Posterior vena cava (tissue), 2 donors: ENCODE measurements around the gene SPINT2. TPM values are rescaled to one million over a fixed set of nuclear protein-coding genes. Genes with fewer than 3 reads are reported as not detected.
"Not testable (repeated sequence)": the region's sequence is repeated elsewhere in the genome, so short reads cannot be mapped to it uniquely, and the experiment has no call there.

Experiments used
- DNase-seq: peaks from one replicate; pipeline ENCODE4 v3.0.0-alpha.2; 2020; ENCODE audit warnings: low spot score
- intact Hi-C, 2 donors: fragments of 100-400 bp; cut with DNase I; formaldehyde crosslinking; loops; one replicate each; pipeline versions ENCODE4 v1.14.1 to v1.14.2; 2022 to 2023
- total RNA-seq, 2 donors: library from RNA; stranded (reverse); fragmentation: NEBNext Ultra II Directional; extraction: Animal tissue kit (Norgen Biotek cat#: 25700); gene quantifications; one replicate each; pipeline ENCODE4 v1.2.1, GENCODE V29; 2021
- donor health status: DM: yes; HTN: yes; CAD: no.
- donor health status: DM: yes; HTN: yes; CAD: no.

Gene SPINT2
- total RNA-seq, 2 donors from 2014 or later, result 25.1 to 39.7 TPM

- DNase-seq, intact Hi-C loops: not testable (repeated sequence)
Measured at GRCh38 chr19:38230506-38231133, 33.8 kb upstream of the SPINT2 start.

GRCh38 chr19:38231918-38232317, 32.5 kb upstream of the SPINT2 start:
- intact Hi-C loops, result loop anchor here in 1 of 2 donors (2.0 kb wide), 1 partner anchor 103 kb away; the partner anchor contains the start of gene CATSPERG
- no peak for DNase-seq

GRCh38 chr19:38233740-38234251, 30.6 kb upstream of the SPINT2 start:
- peak; percentile 95 for DNase-seq
- intact Hi-C loops, result loop anchor here in 1 of 2 donors (2.0 kb wide), 1 partner anchor 101 kb away; the partner anchor contains the start of gene CATSPERG

GRCh38 chr19:38234615-38235014, 29.8 kb upstream of the SPINT2 start:
- intact Hi-C loops, result loop anchor here in 1 of 2 donors (5.0 kb wide), 1 partner anchor 88 kb away; no protein-coding TSS in a partner anchor

GRCh38 chr19:38239816-38240215, 24.6 kb upstream of the SPINT2 start:
- intact Hi-C loops, result loop anchor here in 1 of 2 donors (5.0 kb wide), 1 partner anchor 82 kb away; no protein-coding TSS in a partner anchor
- no peak for DNase-seq

More at GRCh38 chr19:38234615-38235014, 29.8 kb upstream of the SPINT2 start:
- DNase-seq, result no peak

GRCh38 chr19:38243279-38243673, 21.1 kb upstream of the SPINT2 start:
- intact Hi-C loops, result no loop called here
- DNase-seq, result no peak

GRCh38 chr19:38245826-38246498, 18.4 kb upstream of the SPINT2 start:
- no peak for DNase-seq

GRCh38 chr19:38247126-38247525, 17.2 kb upstream of the SPINT2 start:
- no peak for DNase-seq
- intact Hi-C loops, result no loop called here

More at GRCh38 chr19:38245826-38246498, 18.4 kb upstream of the SPINT2 start:
- intact Hi-C loops, result loop anchor here in 1 of 2 donors (2.0 kb wide), 1 partner anchor 89 kb away; the partner anchor contains the start of gene CATSPERG

- intact Hi-C loops, result no loop called here
- no peak for DNase-seq
Measured at GRCh38 chr19:38247734-38248268, 16.6 kb upstream of the SPINT2 start.

- no peak for DNase-seq
- intact Hi-C loops, result no loop called here
Measured at GRCh38 chr19:38248421-38248820, 16.0 kb upstream of the SPINT2 start.

GRCh38 chr19:38250428-38250820, 13.9 kb upstream of the SPINT2 start:
- intact Hi-C loops, result loop anchor here in 1 of 2 donors (5.0 kb wide), 1 partner anchor 72 kb away; no protein-coding TSS in a partner anchor
- no peak for DNase-seq

- DNase-seq, result peak; percentile 90
- intact Hi-C loops, result loop anchor here in 1 of 2 donors (5.0 kb wide), 1 partner anchor 71 kb away; no protein-coding TSS in a partner anchor
Measured at GRCh38 chr19:38250821-38251563, 13.4 kb upstream of the SPINT2 start.

GRCh38 chr19:38251564-38252051, 12.8 kb upstream of the SPINT2 start:
- intact Hi-C loops, result loop anchor here in 1 of 2 donors (5.0 kb wide), 1 partner anchor 71 kb away; no protein-coding TSS in a partner anchor
- no peak for DNase-seq

GRCh38 chr19:38252385-38252784, 12.0 kb upstream of the SPINT2 start:
- no peak for DNase-seq

GRCh38 chr19:38252941-38253691, 11.3 kb upstream of the SPINT2 start:
- intact Hi-C loops, result loop anchor here in 1 of 2 donors (5.0 kb wide), 1 partner anchor 69 kb away; no protein-coding TSS in a partner anchor
- peak; percentile 84 for DNase-seq

More at GRCh38 chr19:38252385-38252784, 12.0 kb upstream of the SPINT2 start:
- intact Hi-C loops, result loop anchor here in 1 of 2 donors (5.0 kb wide), 1 partner anchor 70 kb away; no protein-coding TSS in a partner anchor

GRCh38 chr19:38253788-38254187, 10.6 kb upstream of the SPINT2 start:
- intact Hi-C loops, result loop anchor here in 1 of 2 donors (5.0 kb wide), 1 partner anchor 69 kb away; no protein-coding TSS in a partner anchor

GRCh38 chr19:38255383-38256014, 8.9 kb upstream of the SPINT2 start:
- intact Hi-C loops, result no loop called here
- DNase-seq, result no peak

More at GRCh38 chr19:38253788-38254187, 10.6 kb upstream of the SPINT2 start:
- no peak for DNase-seq
